K562 (cell line): ENCODE measurements around the gene HMG20B. TPM values are rescaled to one million over a fixed set of nuclear protein-coding genes. Genes with fewer than 3 reads are reported as not detected.

Experiments used
- ADNP ChIP-seq: fragments of 200-800 bp; sonication (Bioruptor generic); IDR thresholded peaks from 2 replicates; pipeline ENCODE4 v1.6.1; 2016; ENCODE audit warnings: missing genetic modification characterization, missing compliant biosample characterization
- CBFA2T3 ChIP-seq: fragments of 450-650 bp; IDR thresholded peaks from 2 replicates; pipeline ENCODE4 v1.6.1; 2017
- CBX5 ChIP-seq: IDR thresholded peaks from 2 replicates; pipeline ENCODE4 v1.6.1; 2014; ENCODE audit warnings: low read depth, borderline replicate concordance
- DPF2 ChIP-seq: fragments of 450-650 bp; IDR thresholded peaks from 2 replicates; pipeline ENCODE4 v1.6.1; 2016
- HDAC1 ChIP-seq, 2 experiments: fragments of 450-650 bp; IDR thresholded peaks; 2 replicates each; pipeline ENCODE4 v1.6.1; 2016 to 2017; ENCODE audit warnings: inconsistent platforms in 1 of 2, mild to moderate bottlenecking in 1 of 2, moderate library complexity in 1 of 2
- HNRNPH1 ChIP-seq: fragments of 200-400 bp; formaldehyde crosslinking; optimal IDR thresholded peaks from 2 replicates; pipeline ENCODE3; 2017; ENCODE audit warnings: low read depth, mild to moderate bottlenecking, low read length, moderate library complexity
- KLF16 ChIP-seq: IDR thresholded peaks from 2 replicates; pipeline ENCODE4 v1.6.1; 2016; ENCODE audit warnings: antibody characterized with exemption
- NFE2 ChIP-seq: IDR thresholded peaks from 2 replicates; pipeline ENCODE4 v1.6.1; 2014; ENCODE audit warnings: antibody characterized with exemption, low read depth
- NFIX ChIP-seq: fragments of 250-450 bp; sonication (Bioruptor Pico); IDR thresholded peaks from 2 replicates; pipeline ENCODE4 v1.4.0; 2020; ENCODE audit warnings: low read depth, mild to moderate bottlenecking, moderate library complexity
- NONO ChIP-seq, 2 experiments: fragments of 200-400 bp in 1 of 2; fragments of 450-650 bp in 1 of 2; formaldehyde crosslinking in 1 of 2; IDR thresholded peaks; 2 replicates each; pipeline ENCODE4 v1.6.1; 2017; ENCODE audit warnings: low read depth in 2 of 2, mild to moderate bottlenecking in 2 of 2, moderate library complexity in 2 of 2, low read length in 1 of 2
- PCBP2 ChIP-seq: fragments of 200-400 bp; formaldehyde crosslinking; IDR thresholded peaks from 2 replicates; pipeline ENCODE4 v1.6.1; 2018; ENCODE audit warnings: low read length, low read depth, mild to moderate bottlenecking, moderate library complexity; ENCODE audit not compliant: poor library complexity, severe bottlenecking
- PTTG1 ChIP-seq: fragments of 450-650 bp; IDR thresholded peaks from 2 replicates; pipeline ENCODE4 v1.6.1; 2016; ENCODE audit warnings: low read depth, mild to moderate bottlenecking, missing genetic modification characterization, missing compliant biosample characterization
- SMARCA5 ChIP-seq: fragments of 450-650 bp; IDR thresholded peaks from 2 replicates; pipeline ENCODE4 v1.6.1; 2016
- SMC3 ChIP-seq: conservative IDR thresholded peaks from 2 replicates; pipeline ENCODE4 v1.6.1; 2011; ENCODE audit warnings: low read depth, low read length, improper control_type of control experiment; ENCODE audit not compliant: insufficient read depth
- ZNF12 ChIP-seq: sonication (generic); formaldehyde crosslinking; IDR thresholded peaks from 2 replicates; pipeline ENCODE4 v1.4.0; 2020; ENCODE audit warnings: mild to moderate bottlenecking, missing genetic modification reagents
- ZNF134 ChIP-seq: fragments of 250-450 bp; sonication (Bioruptor Pico); conservative IDR thresholded peaks from 2 replicates; pipeline ENCODE4 v1.4.0; 2020
- ZNF197 ChIP-seq: fragments of 200-800 bp; sonication (Bioruptor generic); IDR thresholded peaks from 2 replicates; pipeline ENCODE4 v1.6.1; 2016; ENCODE audit warnings: low read depth, missing genetic modification characterization, missing compliant biosample characterization
- ZNF445 ChIP-seq: fragments of 250-450 bp; sonication (Bioruptor Pico); IDR thresholded peaks from 2 replicates; pipeline ENCODE4 v1.4.0; 2020; ENCODE audit warnings: low read depth, mild to moderate bottlenecking, moderate library complexity
- ZNF551 ChIP-seq: fragments of 250-450 bp; sonication (Bioruptor Pico); IDR thresholded peaks from 2 replicates; pipeline ENCODE4 v1.5.0; 2021; ENCODE audit warnings: mild to moderate bottlenecking, moderate library complexity
- ZNF584 ChIP-seq: fragments of 200-800 bp; sonication (Bioruptor generic); IDR thresholded peaks from 2 replicates; pipeline ENCODE4 v1.6.1; 2016; ENCODE audit warnings: low read depth, mild to moderate bottlenecking, missing genetic modification characterization, missing compliant biosample characterization
- polyA plus RNA-seq, 8 experiments: library from polyadenylated mRNA; depleted of rRNA in 4 of 8; stranded (reverse) in 5 of 8; unstranded in 3 of 8; fragments of >200 nt; fragmentation: Nextera tagmentation in 2 of 8; fragmentation: Illumina TruSeq in 1 of 8; extraction: Ambion mirVana in 2 of 8; extraction: Trizol in 1 of 8; gene quantifications; 2 replicates each; pipeline versions ENCODE4 v1.2.1 to v1.2.3, GENCODE V29; 2011 to 2014; ENCODE audit warnings: inconsistent platforms in 1 of 8, missing spikeins in 1 of 8
- total RNA-seq, 7 experiments: library from RNA; depleted of rRNA in 6 of 7; stranded (reverse); fragments of >200 nt in 6 of 7; fragmentation: Illumina TruSeq in 2 of 7; extraction: Trizol in 2 of 7; gene quantifications; 2 replicates each; pipeline versions ENCODE4 v1.2.1 to v1.2.3, GENCODE V29; 2011 to 2021; ENCODE audit warnings: low replicate concordance in 1 of 7
- TF ChIP-seq, protein P1 (sequence below): fragments of 450-650 bp; formaldehyde crosslinking; IDR thresholded peaks from 2 replicates; pipeline ENCODE4 v1.4.0; 2020; ENCODE audit warnings: mild to moderate bottlenecking
- TF ChIP-seq, protein P2 (sequence below): sonication (generic); formaldehyde crosslinking; IDR thresholded peaks from 2 replicates; pipeline ENCODE4 v1.8.1; 2023; ENCODE audit warnings: mild to moderate bottlenecking, missing genetic modification reagents
- TF ChIP-seq, protein P3 (sequence below): fragments of 200-400 bp; formaldehyde crosslinking; IDR thresholded peaks from 2 replicates; pipeline ENCODE4 v1.6.1; 2017; ENCODE audit warnings: mild to moderate bottlenecking, low read depth, low read length, moderate library complexity
- TF ChIP-seq, protein P4 (sequence below), 2 experiments: fragments of 450-650 bp in 1 of 2; sonication (generic) in 1 of 2; formaldehyde crosslinking in 1 of 2; IDR thresholded peaks in 1 of 2; conservative IDR thresholded peaks in 1 of 2; 2 replicates each; pipeline versions ENCODE4 v1.6.1 to v1.8.1; 2016 to 2023; ENCODE audit warnings: mild to moderate bottlenecking in 2 of 2, moderate library complexity in 2 of 2, inconsistent platforms in 1 of 2, missing genetic modification reagents in 1 of 2

Gene HMG20B
- total and polyA plus RNA-seq, 9 of the 15 experiments (the other 6 are each of a cell fraction or from before 2014, with no cell fraction given): 0.35 to 172 (median 38.6) TPM

DNA sequence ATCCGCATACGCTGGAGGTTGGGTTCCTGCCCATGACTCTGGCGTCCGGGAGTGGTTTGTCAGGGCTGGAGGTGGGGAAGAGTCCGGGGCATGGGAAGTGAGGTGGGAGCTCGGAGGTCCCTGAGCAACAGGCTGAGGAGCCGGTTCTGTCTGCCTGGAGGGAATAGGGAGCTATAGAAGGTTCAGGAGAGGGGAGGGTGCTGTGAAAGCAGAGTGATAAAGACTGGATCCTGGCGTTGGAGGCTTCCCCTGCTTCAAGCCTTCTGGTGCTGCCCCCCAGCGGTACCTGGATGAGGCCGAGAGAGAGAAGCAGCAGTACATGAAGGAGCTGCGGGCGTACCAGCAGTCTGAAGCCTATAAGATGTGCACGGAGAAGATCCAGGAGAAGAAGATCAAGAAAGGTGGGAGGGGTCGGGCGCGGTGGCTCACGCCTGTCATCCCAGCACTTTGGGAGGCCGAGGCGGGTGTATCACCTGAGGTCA, 2.6 kb downstream of the HMG20B start (continued):
- TF ChIP-seq NFE2: no peak
- TF ChIP-seq KLF16: no peak
- no peak for TF ChIP-seq CBFA2T3
- TF ChIP-seq SMARCA5: peak; percentile 62; the same call in 1 of the 2 replicates
- TF ChIP-seq, protein P1, sequence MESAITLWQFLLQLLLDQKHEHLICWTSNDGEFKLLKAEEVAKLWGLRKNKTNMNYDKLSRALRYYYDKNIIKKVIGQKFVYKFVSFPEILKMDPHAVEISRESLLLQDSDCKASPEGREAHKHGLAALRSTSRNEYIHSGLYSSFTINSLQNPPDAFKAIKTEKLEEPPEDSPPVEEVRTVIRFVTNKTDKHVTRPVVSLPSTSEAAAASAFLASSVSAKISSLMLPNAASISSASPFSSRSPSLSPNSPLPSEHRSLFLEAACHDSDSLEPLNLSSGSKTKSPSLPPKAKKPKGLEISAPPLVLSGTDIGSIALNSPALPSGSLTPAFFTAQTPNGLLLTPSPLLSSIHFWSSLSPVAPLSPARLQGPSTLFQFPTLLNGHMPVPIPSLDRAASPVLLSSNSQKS (CRISPR knock-in tag): no peak
- TF ChIP-seq ZNF134 (CRISPR knock-in tag): no peak
- TF ChIP-seq DPF2: no peak
- 0 out of 2 replicates have a peak, but pooled peaks have one; percentile 42 for TF ChIP-seq ADNP
- no peak for TF ChIP-seq PTTG1 (tag)
- TF ChIP-seq HDAC1 (IDR thresholded peaks at IDR 0.05): no peak
- TF ChIP-seq NFIX (CRISPR knock-in tag): no peak
- TF ChIP-seq CBX5: no peak
- no peak for TF ChIP-seq ZNF584 (CRISPR knock-in tag)
- TF ChIP-seq ZNF551 (CRISPR knock-in tag): no peak
- no peak for TF ChIP-seq ZNF445 (CRISPR knock-in tag)
- TF ChIP-seq PCBP2: no peak
- TF ChIP-seq HNRNPH1: no peak
- TF ChIP-seq, protein P2, sequence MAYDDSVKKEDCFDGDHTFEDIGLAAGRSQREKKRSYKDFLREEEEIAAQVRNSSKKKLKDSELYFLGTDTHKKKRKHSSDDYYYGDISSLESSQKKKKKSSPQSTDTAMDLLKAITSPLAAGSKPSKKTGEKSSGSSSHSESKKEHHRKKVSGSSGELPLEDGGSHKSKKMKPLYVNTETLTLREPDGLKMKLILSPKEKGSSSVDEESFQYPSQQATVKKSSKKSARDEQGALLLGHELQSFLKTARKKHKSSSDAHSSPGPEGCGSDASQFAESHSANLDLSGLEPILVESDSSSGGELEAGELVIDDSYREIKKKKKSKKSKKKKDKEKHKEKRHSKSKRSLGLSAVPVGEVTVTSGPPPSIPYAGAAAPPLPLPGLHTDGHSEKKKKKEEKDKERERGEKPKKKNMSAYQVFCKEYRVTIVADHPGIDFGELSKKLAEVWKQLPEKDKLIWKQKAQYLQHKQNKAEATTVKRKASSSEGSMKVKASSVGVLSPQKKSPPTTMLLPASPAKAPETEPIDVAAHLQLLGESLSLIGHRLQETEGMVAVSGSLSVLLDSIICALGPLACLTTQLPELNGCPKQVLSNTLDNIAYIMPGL (CRISPR knock-in tag): no peak
- TF ChIP-seq, protein P3, sequence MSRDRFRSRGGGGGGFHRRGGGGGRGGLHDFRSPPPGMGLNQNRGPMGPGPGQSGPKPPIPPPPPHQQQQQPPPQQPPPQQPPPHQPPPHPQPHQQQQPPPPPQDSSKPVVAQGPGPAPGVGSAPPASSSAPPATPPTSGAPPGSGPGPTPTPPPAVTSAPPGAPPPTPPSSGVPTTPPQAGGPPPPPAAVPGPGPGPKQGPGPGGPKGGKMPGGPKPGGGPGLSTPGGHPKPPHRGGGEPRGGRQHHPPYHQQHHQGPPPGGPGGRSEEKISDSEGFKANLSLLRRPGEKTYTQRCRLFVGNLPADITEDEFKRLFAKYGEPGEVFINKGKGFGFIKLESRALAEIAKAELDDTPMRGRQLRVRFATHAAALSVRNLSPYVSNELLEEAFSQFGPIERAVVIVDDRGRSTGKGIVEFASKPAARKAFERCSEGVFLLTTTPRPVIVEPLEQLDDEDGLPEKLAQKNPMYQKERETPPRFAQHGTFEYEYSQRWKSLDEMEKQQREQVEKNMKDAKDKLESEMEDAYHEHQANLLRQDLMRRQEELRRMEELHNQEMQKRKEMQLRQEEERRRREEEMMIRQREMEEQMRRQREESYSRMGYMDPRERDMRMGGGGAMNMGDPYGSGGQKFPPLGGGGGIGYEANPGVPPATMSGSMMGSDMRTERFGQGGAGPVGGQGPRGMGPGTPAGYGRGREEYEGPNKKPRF: no peak
- TF ChIP-seq SMC3: 0 out of 2 replicates have a peak, but pooled peaks have one; percentile 28
- TF ChIP-seq, protein P4, sequence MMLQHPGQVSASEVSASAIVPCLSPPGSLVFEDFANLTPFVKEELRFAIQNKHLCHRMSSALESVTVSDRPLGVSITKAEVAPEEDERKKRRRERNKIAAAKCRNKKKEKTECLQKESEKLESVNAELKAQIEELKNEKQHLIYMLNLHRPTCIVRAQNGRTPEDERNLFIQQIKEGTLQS (IDR thresholded peaks at IDR 0.05): no peak
- TF ChIP-seq, protein P4 (CRISPR knock-in tag; conservative IDR thresholded peaks at IDR 0.05): no peak
- no peak for TF ChIP-seq ZNF197 (CRISPR knock-in tag)
- TF ChIP-seq NONO (IDR thresholded peaks at IDR 0.05; ENCODE audit: low read depth in 2 of 2, low read length in 1 of 2): no peak
- TF ChIP-seq ZNF12 (CRISPR knock-in tag): no peak
